ENCODE data around the gene RGMA.

The RGMA gene

DNA sequence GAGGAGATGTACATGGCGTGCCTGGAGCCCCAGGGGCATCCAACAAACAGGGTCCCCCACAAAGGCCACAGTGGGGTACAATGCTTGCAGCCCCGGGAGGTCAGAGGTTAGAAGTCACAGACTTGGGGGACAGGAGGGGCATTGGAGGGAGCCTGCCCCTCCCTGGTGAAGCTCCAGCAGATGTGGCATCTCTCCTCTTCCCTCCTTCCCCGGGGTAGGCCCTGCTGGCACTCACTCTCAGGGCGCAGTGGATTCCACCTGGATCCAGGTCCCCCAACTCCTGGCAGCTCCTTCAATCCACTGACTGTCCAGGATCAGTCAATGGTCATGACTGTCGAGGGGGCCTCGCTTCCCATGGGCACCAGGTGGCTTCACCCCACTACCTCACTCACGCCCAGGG lies 32.2 kb downstream of the RGMA start:
- H3K4me1 Mint-ChIP-seq: peaks cover 50% of the 10 kb centered on the region
- TF ChIP-seq CTCF (IDR thresholded peaks at IDR 0.05; ENCODE audit: unreplicated experiment in 3 of 3): no peak
- H3K27ac Mint-ChIP-seq: no peak overlapping the region
- H3K36me3 Mint-ChIP-seq (ENCODE audit: low read depth): peaks cover 28% of the 10 kb centered on the region
- H3K4me3 Mint-ChIP-seq: no peak overlapping the region
- peaks cover 6% of the 10 kb centered on the region for H3K27me3 Mint-ChIP-seq (ENCODE audit: low read depth)
- H3K9me3 Mint-ChIP-seq: no peaks in the 10 kb centered on the region

DNA sequence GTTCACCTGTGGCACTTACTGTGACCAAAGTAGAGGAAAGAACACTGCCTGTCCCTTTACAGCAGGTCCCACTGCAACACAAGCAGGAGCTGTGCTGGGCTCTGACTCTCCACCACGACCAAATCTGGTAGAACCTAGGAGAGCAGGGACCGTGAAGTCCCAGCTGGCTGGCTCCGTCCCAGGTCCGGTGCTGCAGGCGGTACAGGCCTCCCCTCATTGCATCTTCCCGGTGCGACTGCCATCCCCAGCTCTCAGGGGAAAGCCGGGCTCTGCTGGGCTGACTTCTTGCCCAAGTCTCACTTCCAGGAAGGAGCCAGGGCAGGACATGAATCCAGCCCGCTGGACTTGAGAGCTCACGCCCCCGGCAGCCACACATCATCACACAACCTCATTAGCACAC lies 33.8 kb downstream of the RGMA start:
- Mint-ChIP-seq H3K9me3 (no peaks in the 10 kb centered on the region), H3K27me3 (ENCODE audit: low read depth) (peaks cover 6% of the 10 kb centered on the region), H3K4me3 (no peak overlapping the region), H3K36me3 (ENCODE audit: low read depth) (peaks cover 33% of the 10 kb centered on the region), H3K27ac (no peak overlapping the region), H3K4me1 (peaks cover 34% of the 10 kb centered on the region)
- TF ChIP-seq CTCF (IDR thresholded peaks at IDR 0.05; ENCODE audit: unreplicated experiment in 3 of 3): no peak

DNA sequence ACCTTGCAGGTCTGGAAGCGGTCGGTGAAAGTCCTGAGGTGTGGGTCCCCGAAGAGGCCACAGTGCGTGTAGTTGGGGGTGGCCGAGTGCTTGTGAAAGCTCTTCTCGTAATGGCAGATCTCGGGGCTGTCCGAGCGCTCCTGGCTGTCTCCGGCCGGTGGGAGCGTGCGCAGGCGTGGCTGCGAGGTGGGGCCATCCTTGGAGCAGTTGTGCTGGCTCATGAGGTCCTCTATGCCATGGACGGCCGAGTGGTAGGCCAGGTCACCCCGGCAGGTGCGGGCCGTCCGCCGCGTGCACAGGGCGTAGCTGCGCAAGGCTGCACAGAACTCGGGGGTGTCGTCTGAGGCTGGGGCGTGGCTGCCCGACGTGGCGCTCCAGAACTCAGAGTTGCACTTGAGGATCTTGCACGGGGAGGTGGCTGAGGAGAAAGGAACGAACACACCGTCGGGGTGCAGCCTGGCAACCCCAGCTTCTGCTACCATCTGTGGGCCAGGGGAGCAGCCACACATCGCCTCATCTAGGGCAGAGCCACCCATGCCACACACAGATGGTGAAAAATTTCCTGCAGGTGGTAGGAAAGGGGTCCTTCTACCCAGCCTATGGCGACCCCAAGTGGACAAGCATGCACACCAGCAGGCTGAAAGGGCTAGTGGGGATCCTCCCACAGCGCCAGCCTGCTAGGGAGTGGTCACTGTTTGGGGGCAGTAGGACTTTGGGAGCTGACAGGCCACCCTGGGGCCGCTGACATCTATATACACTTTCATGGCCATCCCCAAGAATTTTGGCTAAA lies 36.7 kb downstream of the RGMA start:
- Mint-ChIP-seq H3K9me3 (no peaks in the 10 kb centered on the region), H3K36me3 (ENCODE audit: low read depth) (peaks cover 50% of the 10 kb centered on the region), H3K4me1 (peaks cover 7% of the 10 kb centered on the region), H3K27ac (no peak overlapping the region), H3K27me3 (ENCODE audit: low read depth) (peaks cover 4% of the 10 kb centered on the region), H3K4me3 (no peak overlapping the region)
- TF ChIP-seq CTCF (IDR thresholded peaks at IDR 0.05; ENCODE audit: unreplicated experiment in 3 of 3): no peak

DNA sequence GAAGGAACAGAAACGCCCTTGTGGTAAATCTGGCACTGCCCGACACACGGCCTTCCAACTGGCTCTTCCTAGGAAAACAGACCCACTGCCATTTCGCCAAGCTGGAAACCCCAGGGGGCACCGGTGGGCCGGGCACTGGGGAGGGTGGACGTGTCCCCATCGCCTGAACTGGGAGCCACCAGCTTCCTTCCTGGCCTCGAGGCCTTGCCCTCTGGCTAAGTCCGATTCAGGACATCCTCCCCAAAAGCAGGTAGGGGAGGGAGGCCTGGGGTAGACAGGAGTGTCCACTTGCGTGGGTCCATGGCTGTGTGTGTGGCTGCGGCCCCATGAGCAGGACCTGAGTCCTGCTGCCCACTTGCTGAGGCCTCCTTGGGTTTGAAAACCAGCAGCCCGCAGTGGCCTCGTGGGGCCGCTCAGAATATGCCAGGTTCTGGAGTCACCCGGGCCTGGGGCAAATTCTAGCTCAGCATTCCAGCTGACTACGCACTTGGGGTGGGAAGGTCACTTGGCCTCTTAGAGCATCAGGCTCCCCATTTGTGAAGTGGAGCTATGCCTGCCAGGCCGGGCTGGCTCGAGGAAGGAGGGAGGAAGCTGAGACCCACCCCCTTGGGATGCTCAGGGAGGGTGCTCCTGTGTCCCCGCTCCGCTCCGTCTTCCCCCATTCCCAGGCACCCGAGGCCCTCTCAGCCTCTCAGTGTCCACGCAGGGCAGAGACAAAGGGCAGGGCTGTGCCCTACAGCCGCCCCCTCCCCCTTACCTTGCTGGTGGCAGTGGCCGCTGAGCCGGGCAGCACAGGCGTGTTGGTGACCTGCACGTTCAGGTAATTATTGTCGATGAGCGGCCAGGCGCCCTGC lies 37.5 kb downstream of the RGMA start:
- peaks cover 4% of the 10 kb centered on the region for H3K27me3 Mint-ChIP-seq (ENCODE audit: low read depth)
- H3K4me1 Mint-ChIP-seq: peaks cover 5% of the 10 kb centered on the region
- H3K36me3 Mint-ChIP-seq (ENCODE audit: low read depth): peaks cover 53% of the 10 kb centered on the region
- H3K4me3 Mint-ChIP-seq: no peak overlapping the region
- no peak overlapping the region for H3K27ac Mint-ChIP-seq
- no peaks in the 10 kb centered on the region for H3K9me3 Mint-ChIP-seq
- TF ChIP-seq CTCF (IDR thresholded peaks at IDR 0.05; ENCODE audit: unreplicated experiment in 3 of 3): no peak

- Mint-ChIP-seq H3K4me3 (no peak overlapping the region), H3K27ac (no peak overlapping the region), H3K4me1 (peaks cover 5% of the 10 kb centered on the region), H3K9me3 (peaks cover 4% of the 10 kb centered on the region), H3K27me3 (ENCODE audit: low read depth) (peaks cover 4% of the 10 kb centered on the region), H3K36me3 (ENCODE audit: low read depth) (peaks cover 61% of the 10 kb centered on the region)
- no peak for TF ChIP-seq CTCF (IDR thresholded peaks at IDR 0.05; ENCODE audit: unreplicated experiment in 3 of 3)
Measured at GRCh38 chr15:93050648-93051047, 38.4 kb downstream of the RGMA start.

Measured in nephron (organoid).